Activated naive CD4-positive, alpha-beta T cell treated with anti-CD3 and anti-CD28 coated beads, Interleukin-2, amount 50 U/mL, for 24 hours (primary cell): Measurements from ENCODE around the gene MATCAP1.

Source experiments
- H3K27ac Mint-ChIP-seq: one replicate; pipeline ENCODE4 v1.8.0; 2021; ENCODE audit warnings: mild to moderate bottlenecking, mixed read lengths
- H3K27me3 Mint-ChIP-seq: one replicate; pipeline ENCODE4 v1.8.0; 2021; ENCODE audit warnings: mixed read lengths
- H3K36me3 Mint-ChIP-seq: one replicate; pipeline ENCODE4 v1.8.0; 2021; ENCODE audit warnings: mixed read lengths
- H3K4me1 Mint-ChIP-seq: one replicate; pipeline ENCODE4 v1.8.0; 2021; ENCODE audit warnings: mixed read lengths
- H3K4me3 Mint-ChIP-seq: one replicate; pipeline ENCODE4 v1.8.0; 2021; ENCODE audit warnings: mild to moderate bottlenecking, mixed read lengths
- H3K9me3 Mint-ChIP-seq: one replicate; pipeline ENCODE4 v1.8.0; 2021; ENCODE audit warnings: mixed read lengths

MATCAP1 gene

DNA sequence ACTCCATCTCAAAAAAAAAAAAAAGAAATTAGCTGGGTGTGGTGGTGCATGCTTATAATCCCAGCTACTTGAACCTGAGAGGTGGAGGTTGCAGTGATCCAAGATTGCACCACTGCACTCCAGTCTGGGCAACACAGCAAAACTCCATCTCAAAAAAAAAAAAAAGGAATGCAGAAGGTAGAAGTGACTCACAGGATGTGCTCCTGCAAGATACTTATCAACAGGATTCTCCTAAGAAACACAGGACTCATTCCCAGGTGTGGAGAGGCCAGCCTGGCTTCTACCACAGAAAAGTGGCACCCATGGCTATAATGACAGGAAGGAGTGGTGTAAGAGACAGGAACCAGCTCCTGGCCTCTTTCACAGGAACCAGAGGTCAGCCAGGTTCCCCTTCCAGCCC lies 29.0 kb upstream of the MATCAP1 start:
- Mint-ChIP-seq H3K4me1 (peaks cover 7% of the 10 kb centered on the region), H3K4me3 (no peak overlapping the region), H3K36me3 (peaks cover 5% of the 10 kb centered on the region), H3K27me3 (no peaks in the 10 kb centered on the region), H3K9me3 (no peaks in the 10 kb centered on the region), H3K27ac (no peak overlapping the region)

DNA sequence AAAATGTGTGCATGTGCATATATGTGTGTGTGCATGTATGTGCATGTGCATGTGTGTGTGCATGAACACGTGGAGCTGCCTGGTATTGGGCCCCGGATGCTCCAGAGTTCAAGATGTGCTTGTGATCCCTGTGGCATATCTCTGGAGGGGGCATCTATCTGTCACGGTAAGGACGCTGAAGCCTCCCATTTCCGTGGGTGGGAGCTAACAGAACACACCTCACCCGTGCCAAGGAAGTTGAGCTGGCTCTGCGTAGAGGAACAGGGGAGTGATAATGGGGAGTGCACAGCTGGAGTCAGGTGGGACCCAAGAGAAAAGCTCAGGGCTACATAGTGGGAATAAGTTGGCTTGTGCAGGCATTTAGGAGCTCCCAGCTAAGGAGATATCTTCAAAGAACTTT lies 27.9 kb upstream of the MATCAP1 start:
- Mint-ChIP-seq H3K27ac (no peak overlapping the region), H3K36me3 (peaks cover 2% of the 10 kb centered on the region), H3K4me1 (peaks cover 4% of the 10 kb centered on the region), H3K27me3 (no peaks in the 10 kb centered on the region), H3K9me3 (no peaks in the 10 kb centered on the region), H3K4me3 (no peak overlapping the region)

DNA sequence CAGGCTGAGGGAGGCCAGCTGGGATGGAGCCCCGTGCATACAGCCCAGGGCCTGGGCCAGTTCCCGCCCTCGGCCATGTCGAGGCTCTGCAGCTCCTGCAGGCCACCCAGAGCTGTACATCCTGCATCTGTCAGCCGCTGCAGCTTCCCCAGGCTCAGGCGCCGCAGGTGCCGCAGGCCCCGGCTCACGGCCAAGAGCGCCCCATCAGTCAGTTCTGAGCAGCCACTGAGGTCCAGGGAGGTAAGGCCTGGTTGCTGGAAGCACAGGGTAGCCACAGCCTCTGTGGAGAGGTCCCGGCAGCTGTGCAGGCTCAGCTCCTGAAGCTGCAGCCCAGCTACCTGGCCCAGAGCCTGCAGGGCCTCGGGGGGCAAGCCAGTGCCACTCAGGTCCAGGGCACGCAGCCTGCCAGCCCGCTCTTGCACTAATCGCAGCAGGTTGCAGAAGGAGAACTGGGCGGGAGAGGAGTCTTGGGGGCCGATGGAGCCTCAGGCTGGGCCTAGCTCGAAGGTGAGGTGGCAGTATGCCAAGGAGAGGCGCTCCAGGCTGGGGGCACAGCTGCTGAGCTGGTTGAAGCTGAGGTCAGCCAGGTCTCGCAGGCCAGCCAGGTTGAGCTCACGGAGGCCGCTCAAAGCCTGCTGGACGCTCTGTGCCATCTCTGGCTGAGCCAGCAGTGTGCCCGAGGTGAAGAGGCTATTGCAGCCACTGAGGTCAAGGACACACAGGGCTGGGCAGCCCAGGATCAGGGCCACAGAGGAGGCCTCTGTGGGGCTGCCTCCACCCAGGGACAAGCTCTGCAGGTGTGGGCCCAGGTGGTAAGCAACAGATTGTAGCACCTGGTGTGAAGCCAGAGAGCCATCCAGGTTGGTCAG lies 26.5 kb upstream of the MATCAP1 start:
- Mint-ChIP-seq H3K27ac (no peak overlapping the region), H3K9me3 (no peaks in the 10 kb centered on the region), H3K27me3 (no peaks in the 10 kb centered on the region), H3K4me3 (no peak overlapping the region), H3K4me1 (no peaks in the 10 kb centered on the region), H3K36me3 (peaks cover 3% of the 10 kb centered on the region)

DNA sequence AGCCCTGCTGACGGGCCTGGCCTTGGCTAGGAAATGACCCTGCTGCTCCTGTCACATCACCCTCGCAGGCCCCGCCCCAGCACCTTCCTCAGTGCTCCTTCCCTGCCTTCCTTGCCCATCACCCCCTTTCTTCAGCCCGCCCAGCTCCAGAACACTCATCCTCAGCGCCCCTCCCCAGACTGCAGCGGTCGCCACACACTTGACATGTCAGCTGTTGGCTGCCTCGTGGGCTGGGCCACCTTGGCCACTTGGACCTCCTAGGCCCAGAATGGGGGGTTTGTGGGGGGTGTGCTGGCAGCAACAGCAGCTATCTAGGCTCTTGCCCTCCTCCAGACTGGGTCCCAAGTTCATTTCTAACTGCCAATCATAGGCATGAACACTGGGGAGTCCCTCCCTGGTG lies 25.8 kb upstream of the MATCAP1 start:
- H3K36me3 Mint-ChIP-seq = peaks cover 3% of the 10 kb centered on the region
- H3K27ac Mint-ChIP-seq = no peak overlapping the region

DNA sequence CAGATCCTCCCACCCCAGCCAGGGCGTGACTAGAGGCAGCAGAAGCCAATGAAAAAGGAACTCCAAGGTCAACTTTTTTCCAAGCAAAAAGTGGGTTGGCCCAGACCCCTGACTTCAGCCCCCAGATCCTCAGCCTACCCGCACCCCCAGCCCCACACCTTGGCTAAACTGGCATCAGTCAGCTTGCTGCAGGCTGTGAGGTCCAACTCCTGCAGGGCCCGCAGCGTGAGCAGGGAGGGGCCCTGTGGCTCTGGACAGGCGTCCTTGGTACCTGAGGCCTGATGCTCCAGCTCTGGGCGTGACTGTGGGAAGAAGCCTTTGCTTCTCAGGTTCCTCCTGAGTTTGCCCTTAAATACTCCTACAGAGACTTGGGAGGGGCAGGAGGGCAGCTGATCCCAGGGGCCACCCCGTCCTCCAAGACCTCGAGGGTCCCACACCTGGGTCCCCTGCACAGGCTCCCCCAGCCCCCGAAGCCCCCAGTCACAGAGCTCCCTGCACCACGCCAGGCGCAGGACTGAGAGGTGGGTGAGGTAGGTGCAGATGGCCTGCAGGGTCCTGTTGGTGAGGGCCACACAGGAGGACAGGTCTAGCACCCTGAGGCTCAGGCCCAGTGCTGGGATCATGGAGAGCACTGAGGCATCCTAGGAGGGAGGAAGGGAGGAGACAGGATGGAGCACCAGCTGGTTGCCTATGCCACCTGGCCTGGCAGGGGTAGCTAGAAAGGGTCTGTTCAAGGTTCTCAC lies 24.6 kb upstream of the MATCAP1 start:
- H3K4me1 Mint-ChIP-seq = no peaks in the 10 kb centered on the region
- H3K36me3 Mint-ChIP-seq = peaks cover 3% of the 10 kb centered on the region
- H3K27ac Mint-ChIP-seq = no peak overlapping the region
- H3K9me3 Mint-ChIP-seq = no peaks in the 10 kb centered on the region
- H3K4me3 Mint-ChIP-seq = no peak overlapping the region
- H3K27me3 Mint-ChIP-seq = no peaks in the 10 kb centered on the region

More for the DNA sequence above, 25.8 kb upstream of the MATCAP1 start:
- no peak overlapping the region for H3K4me3 Mint-ChIP-seq
- no peaks in the 10 kb centered on the region for H3K4me1 Mint-ChIP-seq
- H3K27me3 Mint-ChIP-seq = no peaks in the 10 kb centered on the region
- H3K9me3 Mint-ChIP-seq = no peaks in the 10 kb centered on the region

DNA sequence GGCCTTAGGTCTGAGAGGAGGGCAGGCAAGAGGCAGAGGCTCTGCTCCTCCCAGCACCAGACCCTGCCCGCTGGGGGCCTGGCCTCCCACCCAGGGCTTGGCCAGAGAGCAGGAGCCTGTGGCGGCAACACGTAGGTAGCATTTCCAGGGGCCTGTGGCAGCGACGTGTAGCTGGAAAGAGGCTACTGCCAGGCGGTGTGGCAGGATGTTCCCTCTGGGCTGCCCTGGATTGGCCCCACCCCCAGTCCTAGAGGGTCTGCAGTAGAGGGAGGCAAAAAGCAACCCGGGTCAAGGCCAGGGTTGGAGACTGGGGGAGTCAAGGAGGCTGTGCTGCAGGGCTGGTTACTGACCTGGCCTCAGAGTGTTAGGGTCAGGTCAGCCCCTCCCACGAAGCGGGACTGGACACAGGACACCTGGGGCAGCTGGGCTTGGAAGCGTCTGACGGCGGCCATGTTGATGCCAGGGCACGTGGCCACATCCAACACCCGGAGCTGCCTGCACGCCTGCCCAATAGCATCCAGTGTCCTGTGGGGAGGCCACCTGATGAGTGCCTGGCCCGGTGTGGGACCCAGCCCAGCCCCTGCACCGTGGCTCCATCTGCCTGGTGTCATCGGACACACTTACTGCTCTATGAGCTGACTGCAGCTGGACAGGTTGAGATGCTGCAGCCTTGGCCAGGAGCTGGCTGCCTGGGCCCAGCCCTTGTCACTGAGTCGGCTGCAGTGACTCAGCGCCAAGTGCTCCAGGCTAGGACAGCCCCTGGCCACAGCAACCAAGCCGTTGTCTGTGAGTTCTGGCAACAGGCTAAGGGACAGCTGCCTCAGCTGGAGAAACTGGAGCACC lies 23.7 kb upstream of the MATCAP1 start:
- no peaks in the 10 kb centered on the region for H3K9me3 Mint-ChIP-seq

DNA sequence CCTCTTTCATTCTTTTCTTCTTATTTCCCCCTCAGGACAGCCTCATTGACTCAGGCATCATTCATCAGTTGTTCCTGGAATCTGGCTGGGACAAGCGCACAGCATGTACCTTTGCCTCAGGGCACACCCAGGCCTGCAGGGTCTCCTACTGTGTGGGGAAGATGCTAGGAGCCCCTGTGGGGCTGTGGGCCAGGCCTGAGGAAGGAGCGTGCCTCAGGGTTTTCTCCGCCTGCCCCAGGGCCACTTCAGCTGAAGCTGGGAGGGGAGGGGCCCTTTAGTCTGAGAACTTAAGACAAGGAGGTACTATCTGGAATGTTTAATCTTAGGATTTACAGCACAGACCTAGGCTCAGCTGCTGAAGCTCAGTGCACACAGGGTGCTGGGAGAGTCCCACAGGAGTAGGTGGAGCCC lies 23.1 kb upstream of the MATCAP1 start:
- H3K27ac Mint-ChIP-seq = no peak overlapping the region
- H3K27me3 Mint-ChIP-seq = no peaks in the 10 kb centered on the region
- peaks cover 3% of the 10 kb centered on the region for H3K36me3 Mint-ChIP-seq
- H3K4me3 Mint-ChIP-seq = no peak overlapping the region
- H3K4me1 Mint-ChIP-seq = no peaks in the 10 kb centered on the region
- H3K9me3 Mint-ChIP-seq = no peaks in the 10 kb centered on the region

More for the DNA sequence above, 23.7 kb upstream of the MATCAP1 start:
- H3K27me3 Mint-ChIP-seq = no peaks in the 10 kb centered on the region
- H3K27ac Mint-ChIP-seq = no peak overlapping the region
- H3K4me3 Mint-ChIP-seq = no peak overlapping the region
- H3K4me1 Mint-ChIP-seq = no peaks in the 10 kb centered on the region
- H3K36me3 Mint-ChIP-seq = peaks cover 3% of the 10 kb centered on the region

DNA sequence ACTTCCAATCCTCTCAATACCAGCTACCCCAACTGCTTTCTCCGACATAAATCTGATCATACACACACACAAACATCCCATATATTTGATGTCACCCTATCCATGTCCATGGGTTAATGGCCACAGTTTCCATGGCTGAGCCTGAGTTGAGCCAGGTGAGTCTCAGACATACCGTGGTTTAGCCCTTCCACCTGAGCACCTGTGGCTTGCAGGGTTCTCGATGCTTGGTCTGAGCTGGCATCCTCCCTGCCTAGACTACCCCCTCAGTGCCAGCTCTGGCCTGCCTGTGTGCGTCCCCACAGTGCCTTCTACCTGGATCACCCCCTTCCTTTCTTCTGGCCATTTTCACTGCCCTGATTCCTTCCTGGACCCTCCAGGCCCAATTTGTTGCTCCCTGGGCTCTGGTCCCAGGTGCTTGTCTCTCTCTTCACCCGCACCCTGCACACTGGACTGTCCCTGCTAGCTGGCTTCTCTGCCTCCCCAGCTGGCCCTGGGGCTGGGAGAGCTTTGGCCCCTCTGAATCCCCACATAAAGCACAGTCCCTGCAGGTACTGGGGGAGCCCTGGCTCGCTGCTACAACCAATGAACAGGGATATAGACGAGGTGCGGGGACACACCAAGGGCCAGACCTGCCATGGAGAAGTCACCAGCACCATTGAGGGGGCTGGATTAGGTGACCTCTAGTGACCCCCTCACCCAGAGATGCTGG lies 22.5 kb upstream of the MATCAP1 start:
- Mint-ChIP-seq H3K36me3 (peaks cover 3% of the 10 kb centered on the region), H3K4me1 (no peaks in the 10 kb centered on the region), H3K4me3 (no peak overlapping the region), H3K27ac (peak overlapping the region; percentile 83), H3K9me3 (no peaks in the 10 kb centered on the region), H3K27me3 (no peaks in the 10 kb centered on the region)

DNA sequence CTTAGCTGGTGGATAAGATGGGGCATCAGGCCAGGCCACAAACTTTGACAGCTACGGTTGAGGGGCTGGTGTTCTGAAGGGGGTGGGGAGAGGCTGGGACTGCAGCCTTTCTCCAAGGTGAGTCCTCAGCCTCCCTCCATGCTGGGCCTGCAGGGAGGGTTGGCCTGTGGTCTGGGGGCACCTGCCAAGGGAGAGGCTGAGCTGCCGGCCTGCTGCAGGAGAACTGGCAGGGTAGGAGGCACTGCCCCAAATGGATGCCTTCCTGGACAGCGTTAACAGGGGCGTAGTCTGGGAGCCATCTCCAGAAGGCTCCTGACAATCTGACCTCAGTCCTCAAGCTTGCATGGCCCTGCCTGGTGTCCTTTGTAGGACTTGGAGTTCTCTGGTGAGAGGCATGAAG lies 20.3 kb upstream of the MATCAP1 start:
- H3K36me3 Mint-ChIP-seq = peaks cover 3% of the 10 kb centered on the region
- no peak overlapping the region for H3K4me3 Mint-ChIP-seq
- H3K27me3 Mint-ChIP-seq = no peaks in the 10 kb centered on the region
- H3K9me3 Mint-ChIP-seq = no peaks in the 10 kb centered on the region
- no peak overlapping the region for H3K27ac Mint-ChIP-seq
- H3K4me1 Mint-ChIP-seq = no peaks in the 10 kb centered on the region

DNA sequence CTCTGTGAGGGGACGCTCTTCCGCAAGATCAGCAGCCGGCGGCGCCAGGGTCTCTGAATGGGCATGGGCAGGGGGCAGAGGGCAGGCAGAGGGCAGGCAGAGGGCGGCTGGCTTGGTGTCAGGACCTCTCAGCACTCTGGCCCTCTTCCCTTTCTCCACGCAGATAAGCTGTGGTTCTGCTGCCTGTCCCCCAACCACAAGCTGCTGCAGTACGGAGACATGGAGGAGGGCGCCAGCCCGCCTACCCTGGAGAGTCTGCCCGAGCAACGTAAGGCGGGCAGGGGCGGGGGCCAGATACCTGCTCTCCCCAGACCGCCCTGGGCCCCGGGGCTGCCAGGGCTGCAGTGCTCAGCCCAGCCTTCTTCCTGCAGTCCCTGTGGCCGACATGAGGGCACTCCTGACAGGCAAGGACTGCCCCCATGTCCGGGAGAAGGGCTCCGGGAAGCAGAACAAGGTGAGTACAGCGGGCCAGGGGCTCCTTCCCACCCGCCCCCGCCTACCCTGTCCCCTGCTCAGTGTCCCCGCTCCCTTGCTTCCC lies 19.3 kb upstream of the MATCAP1 start:
- Mint-ChIP-seq H3K4me3 (no peak overlapping the region), H3K36me3 (peaks cover 4% of the 10 kb centered on the region), H3K4me1 (no peaks in the 10 kb centered on the region), H3K27me3 (no peaks in the 10 kb centered on the region), H3K9me3 (no peaks in the 10 kb centered on the region), H3K27ac (no peak overlapping the region)

DNA sequence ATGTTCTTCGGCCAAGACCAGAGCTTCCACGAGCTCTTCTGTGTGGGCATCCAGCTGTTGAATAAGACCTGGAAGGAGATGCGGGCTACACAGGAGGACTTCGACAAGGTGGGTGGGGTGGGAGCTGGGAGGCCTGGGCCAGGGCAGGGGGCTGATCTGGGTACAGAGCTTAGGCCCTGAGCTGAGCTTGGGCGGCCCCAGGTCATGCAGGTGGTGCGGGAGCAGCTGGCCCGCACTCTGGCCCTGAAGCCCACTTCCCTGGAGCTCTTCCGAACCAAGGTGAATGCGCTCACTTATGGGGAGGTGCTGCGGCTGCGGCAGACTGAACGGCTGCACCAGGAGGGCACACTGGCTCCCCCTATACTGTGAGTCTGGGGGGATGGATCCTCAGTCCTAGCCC lies 18.7 kb upstream of the MATCAP1 start:
- H3K36me3 Mint-ChIP-seq = peaks cover 4% of the 10 kb centered on the region
- H3K4me3 Mint-ChIP-seq = no peak overlapping the region
- H3K27me3 Mint-ChIP-seq = no peaks in the 10 kb centered on the region
- H3K27ac Mint-ChIP-seq = no peak overlapping the region
- H3K9me3 Mint-ChIP-seq = no peaks in the 10 kb centered on the region
- no peaks in the 10 kb centered on the region for H3K4me1 Mint-ChIP-seq

DNA sequence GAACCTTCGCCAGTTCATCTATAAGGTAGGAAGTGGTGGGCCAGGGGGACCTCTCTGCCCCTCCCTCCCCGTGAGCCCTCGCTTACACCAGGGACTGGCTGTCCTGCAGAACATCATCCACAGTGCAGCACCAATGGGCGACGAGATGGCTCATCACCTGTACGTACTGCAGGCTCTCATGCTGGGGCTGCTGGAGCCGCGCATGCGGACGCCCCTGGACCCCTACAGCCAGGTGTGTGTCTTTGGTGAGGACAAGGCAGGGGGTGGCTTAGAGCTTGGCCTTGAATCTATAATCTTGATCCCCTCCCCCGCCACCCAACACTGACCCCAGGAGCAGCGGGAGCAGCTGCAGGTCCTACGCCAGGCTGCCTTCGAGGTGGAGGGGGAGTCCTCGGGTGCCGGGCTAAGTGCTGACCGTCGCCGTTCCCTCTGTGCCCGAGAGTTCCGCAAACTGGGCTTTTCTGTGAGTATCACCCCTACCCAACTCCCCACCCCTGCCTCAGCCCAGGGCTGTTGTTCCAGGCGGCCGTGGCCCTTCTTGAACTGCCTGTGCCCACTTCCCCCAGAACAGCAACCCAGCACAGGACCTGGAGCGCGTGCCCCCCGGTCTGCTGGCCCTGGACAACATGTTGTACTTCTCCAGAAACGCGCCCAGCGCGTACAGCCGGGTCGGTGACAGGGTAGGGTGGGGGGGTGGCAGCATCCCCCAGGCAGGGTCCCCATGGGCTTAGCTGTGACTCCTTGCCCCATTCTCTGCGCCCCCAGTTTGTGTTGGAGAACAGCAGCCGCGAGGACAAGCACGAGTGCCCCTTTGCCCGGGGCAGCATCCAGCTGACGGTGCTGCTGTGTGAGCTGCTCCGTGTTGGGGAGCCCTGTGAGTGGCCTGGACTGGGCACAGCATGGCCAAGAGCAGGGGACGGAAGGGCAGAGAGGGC lies 17.9 kb upstream of the MATCAP1 start:
- peaks cover 6% of the 10 kb centered on the region for H3K36me3 Mint-ChIP-seq
- no peak overlapping the region for H3K27ac Mint-ChIP-seq
- H3K4me3 Mint-ChIP-seq = no peak overlapping the region
- peaks cover 3% of the 10 kb centered on the region for H3K4me1 Mint-ChIP-seq
- H3K27me3 Mint-ChIP-seq = no peaks in the 10 kb centered on the region
- H3K9me3 Mint-ChIP-seq = no peaks in the 10 kb centered on the region

DNA sequence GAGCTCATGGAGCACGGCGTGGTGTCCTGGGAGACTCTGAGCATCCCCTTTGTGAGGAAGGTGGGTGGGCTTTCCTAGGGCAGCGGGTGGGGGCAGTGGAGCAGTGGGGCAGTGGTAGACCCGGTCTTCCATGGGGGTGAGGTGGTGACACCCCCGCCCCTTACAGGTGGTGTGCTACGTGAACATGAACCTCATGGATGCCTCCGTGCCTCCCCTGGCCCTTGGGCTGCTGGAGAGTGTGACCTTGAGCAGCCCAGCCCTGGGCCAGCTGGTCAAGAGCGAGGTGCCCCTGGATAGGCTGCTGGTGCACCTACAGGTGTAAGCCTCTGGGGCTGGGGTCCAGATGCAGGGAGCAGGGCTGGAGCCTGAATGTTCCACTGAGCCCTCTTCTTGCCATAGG lies 16.7 kb upstream of the MATCAP1 start:
- Mint-ChIP-seq H3K9me3 (no peaks in the 10 kb centered on the region), H3K4me1 (peaks cover 15% of the 10 kb centered on the region), H3K27me3 (no peaks in the 10 kb centered on the region), H3K4me3 (no peak overlapping the region), H3K27ac (no peak overlapping the region), H3K36me3 (peaks cover 11% of the 10 kb centered on the region)

DNA sequence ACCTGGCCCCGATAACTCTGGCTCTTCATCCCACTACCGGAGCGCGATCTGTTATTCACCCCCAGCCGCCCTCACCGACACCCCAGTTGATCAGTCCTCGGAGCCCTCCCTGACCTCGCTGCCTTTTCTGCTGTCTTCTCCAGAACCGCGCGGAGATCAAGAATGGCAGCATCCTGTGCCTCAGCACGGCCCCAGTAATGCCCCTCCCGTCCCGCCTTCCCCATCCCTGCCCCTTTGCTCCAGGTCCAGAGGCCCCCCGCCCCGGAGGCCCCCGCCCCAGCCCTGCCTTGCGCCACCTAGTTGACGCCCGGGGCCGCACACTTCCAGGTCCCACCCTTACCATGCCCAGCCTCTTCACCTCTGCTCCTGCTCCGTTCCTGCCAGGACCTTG lies 16.0 kb upstream of the MATCAP1 start:
- H3K4me1 Mint-ChIP-seq = peaks cover 15% of the 10 kb centered on the region
- H3K27me3 Mint-ChIP-seq = no peaks in the 10 kb centered on the region
- H3K36me3 Mint-ChIP-seq = peaks cover 11% of the 10 kb centered on the region
- no peak overlapping the region for H3K4me3 Mint-ChIP-seq
- no peaks in the 10 kb centered on the region for H3K9me3 Mint-ChIP-seq
- H3K27ac Mint-ChIP-seq = no peak overlapping the region
